ENCODE data around the gene KRTDAP. TPM values are rescaled to one million over a fixed set of nuclear protein-coding genes. Genes with fewer than 3 reads are reported as not detected.

Gene KRTDAP
- total and polyA plus RNA-seq, 8 donors = 0.98 to 2.2 (median 1.8) TPM; not detected in 2

- H3K4me3 ChIP-seq = no peak overlapping the region
- no peak overlapping the region for H3K27ac ChIP-seq
- H3K36me3 ChIP-seq = no peaks in the 10 kb centered on the region
- TF ChIP-seq, protein P1, sequence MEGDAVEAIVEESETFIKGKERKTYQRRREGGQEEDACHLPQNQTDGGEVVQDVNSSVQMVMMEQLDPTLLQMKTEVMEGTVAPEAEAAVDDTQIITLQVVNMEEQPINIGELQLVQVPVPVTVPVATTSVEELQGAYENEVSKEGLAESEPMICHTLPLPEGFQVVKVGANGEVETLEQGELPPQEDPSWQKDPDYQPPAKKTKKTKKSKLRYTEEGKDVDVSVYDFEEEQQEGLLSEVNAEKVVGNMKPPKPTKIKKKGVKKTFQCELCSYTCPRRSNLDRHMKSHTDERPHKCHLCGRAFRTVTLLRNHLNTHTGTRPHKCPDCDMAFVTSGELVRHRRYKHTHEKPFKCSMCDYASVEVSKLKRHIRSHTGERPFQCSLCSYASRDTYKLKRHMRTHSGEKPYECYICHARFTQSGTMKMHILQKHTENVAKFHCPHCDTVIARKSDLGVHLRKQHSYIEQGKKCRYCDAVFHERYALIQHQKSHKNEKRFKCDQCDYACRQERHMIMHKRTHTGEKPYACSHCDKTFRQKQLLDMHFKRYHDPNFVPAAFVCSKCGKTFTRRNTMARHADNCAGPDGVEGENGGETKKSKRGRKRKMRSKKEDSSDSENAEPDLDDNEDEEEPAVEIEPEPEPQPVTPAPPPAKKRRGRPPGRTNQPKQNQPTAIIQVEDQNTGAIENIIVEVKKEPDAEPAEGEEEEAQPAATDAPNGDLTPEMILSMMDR (IDR thresholded peaks at IDR 0.05) = no peak
- ATAC-seq = peak; percentile 75
- peaks cover 0 to 33% of the 10 kb centered on the region in 2 donors for H3K27me3 ChIP-seq
- H3K4me1 ChIP-seq = no peaks in the 10 kb centered on the region
- intact Hi-C loops (cut with DNase I) = no loop called here
- H3K9me3 ChIP-seq = no peaks in the 10 kb centered on the region
- DNase-seq = no peak
Observed at GRCh38 chr19:35518313-35518712, 28.0 kb upstream of the KRTDAP start.

GRCh38 chr19:35517342-35517741, 27.1 kb upstream of the KRTDAP start:
- ATAC-seq = no peak

DNA sequence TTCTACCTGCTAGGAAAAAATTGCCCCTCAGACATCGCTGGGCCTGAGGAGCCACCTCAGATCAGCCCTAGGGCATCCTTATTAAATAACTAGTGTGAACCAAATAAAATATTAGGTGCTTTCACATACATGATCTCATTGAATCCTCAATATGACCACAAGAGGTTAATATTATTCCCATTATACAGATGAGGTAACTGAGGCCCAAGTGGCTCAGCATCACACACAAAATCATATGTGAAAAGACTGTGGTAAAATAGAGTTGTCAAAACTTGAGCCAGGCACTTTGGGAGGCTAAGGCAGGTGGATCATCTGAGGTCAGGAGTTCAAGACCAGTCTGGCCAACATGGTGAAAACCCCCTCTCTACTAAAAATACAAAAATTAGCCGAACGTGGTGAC, 26.0 kb upstream of the KRTDAP start:
- no peaks in the 10 kb centered on the region for H3K9me3 ChIP-seq
- no peak overlapping the region for H3K27ac ChIP-seq
- intact Hi-C loops (cut with DNase I) = no loop called here
- TF ChIP-seq, protein P1 (IDR thresholded peaks at IDR 0.05) = no peak
- no peaks in the 10 kb centered on the region for H3K4me1 ChIP-seq
- ATAC-seq (no peak), DNase-seq (no peak)
- peaks cover 0 to 46% of the 10 kb centered on the region in 2 donors for H3K27me3 ChIP-seq
- no peak overlapping the region for H3K4me3 ChIP-seq
- no peaks in the 10 kb centered on the region for H3K36me3 ChIP-seq

More at GRCh38 chr19:35517342-35517741, 27.1 kb upstream of the KRTDAP start:
- TF ChIP-seq, protein P1 (IDR thresholded peaks at IDR 0.05) = no peak
- H3K4me3 ChIP-seq = no peak overlapping the region
- intact Hi-C loops (cut with DNase I) = no loop called here
- H3K9me3 ChIP-seq = no peaks in the 10 kb centered on the region
- H3K36me3 ChIP-seq = no peaks in the 10 kb centered on the region
- no peaks in the 10 kb centered on the region for H3K4me1 ChIP-seq
- H3K27ac ChIP-seq = no peak overlapping the region
- DNase-seq = no peak
- peaks cover 0 to 43% of the 10 kb centered on the region in 2 donors for H3K27me3 ChIP-seq

DNA sequence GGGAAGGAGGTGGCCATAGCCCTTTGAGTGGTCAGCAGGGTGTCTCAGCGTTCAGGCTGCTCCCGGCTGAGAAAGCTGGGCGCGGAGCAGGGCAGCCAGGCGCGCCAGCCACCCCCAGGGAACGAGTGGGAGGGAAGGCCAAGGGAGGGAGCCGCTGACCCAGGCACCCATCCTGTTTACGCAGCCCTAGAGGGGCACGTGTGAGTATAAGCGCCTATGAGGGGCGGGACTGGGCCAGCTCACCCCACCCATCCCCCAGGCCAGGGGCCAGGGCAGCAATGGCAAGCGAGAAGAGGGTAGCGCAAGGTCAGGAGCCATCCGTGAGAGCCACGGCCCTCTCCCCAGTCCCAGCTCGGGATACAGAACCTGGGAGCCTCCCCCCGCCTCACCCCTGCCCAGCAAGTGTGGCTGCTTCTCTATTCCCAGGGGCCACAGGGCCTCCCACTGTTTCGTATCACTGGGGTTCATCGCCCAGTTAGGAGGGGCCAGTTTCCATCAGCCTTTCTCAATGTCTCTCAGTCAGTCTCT, 24.1 kb upstream of the KRTDAP start:
- DNase-seq (no peak), ATAC-seq (no peak)
- Histone ChIP-seq H3K27ac (no peak overlapping the region), H3K9me3 (no peaks in the 10 kb centered on the region), H3K27me3 (peaks cover 4 to 63% of the 10 kb centered on the region in 2 donors), H3K36me3 (no peaks in the 10 kb centered on the region), H3K4me3 (no peak overlapping the region), H3K4me1 (peaks cover 0 to 7% of the 10 kb centered on the region in 2 donors)
- TF ChIP-seq, protein P1 (IDR thresholded peaks at IDR 0.05) = no peak
- intact Hi-C loops (cut with DNase I) = no loop called here

DNA sequence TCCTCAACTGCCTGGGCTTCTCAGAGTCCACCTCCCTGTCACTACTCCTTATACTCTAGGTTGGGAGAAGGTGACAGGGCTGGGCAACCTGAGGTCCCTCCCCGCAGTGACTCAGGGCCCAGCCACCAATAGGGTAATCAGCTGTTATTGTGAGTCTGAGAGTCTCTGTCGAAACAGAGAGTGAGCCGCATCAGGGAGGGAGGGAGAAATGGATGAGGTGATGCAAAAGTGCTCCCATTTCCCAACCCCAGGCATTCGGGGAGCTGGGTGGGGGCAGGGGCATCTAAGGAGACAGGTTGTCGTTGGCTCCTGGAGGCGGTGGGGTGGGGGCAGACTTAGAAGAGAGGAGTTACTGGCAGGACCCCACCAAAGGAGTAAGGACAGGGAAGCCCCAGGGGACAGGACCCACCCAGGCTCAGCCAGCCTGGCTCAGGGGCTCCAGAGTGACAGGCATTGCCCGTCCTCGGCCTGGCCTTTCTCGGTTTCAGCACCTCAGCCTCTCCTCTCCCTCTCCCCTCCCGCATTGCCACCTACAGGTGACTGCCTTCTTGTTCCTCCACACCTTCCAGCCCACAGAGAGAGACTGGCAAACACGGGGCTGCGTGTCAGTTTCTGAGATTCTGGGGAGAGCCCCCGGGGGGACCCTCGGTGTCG, 23.5 kb upstream of the KRTDAP start, which contains the start of gene DMKN:
TSS of gene DMKN (minus strand) at position 22 of the 654 bp plus-strand sequence. CDS start 174 bp downstream, outside the sequence.
- Histone ChIP-seq H3K4me3 (no peak within 1 kb of the TSS), H3K27me3 (peaks cover 4 to 66% of the 10 kb centered on the region in 2 donors), H3K4me1 (peaks cover 0 to 7% of the 10 kb centered on the region in 2 donors), H3K27ac (no peak within 1 kb of the TSS), H3K9me3 (no peaks in the 10 kb centered on the region), H3K36me3 (no peaks in the 10 kb centered on the region)
- intact Hi-C loops (cut with DNase I) = no loop called here
- ATAC-seq (peak; percentile 3), DNase-seq (no peak)
- TF ChIP-seq, protein P1 (IDR thresholded peaks at IDR 0.05) = no peak
